SKM-1 treated with dmso at 0.1 percent for 144 hours (cell line): ENCODE measurements around the gene SLC38A1.
"Not testable (repeated sequence)": the region's sequence is repeated elsewhere in the genome, so short reads cannot be mapped to it uniquely, and the experiment has no call there.

Experiments
- DNase-seq: peaks from one replicate; lab custom pipeline; 2025; ENCODE audit not compliant: unreplicated experiment; lab: John Stamatoyannopoulos, UW

Gene SLC38A1

DNA sequence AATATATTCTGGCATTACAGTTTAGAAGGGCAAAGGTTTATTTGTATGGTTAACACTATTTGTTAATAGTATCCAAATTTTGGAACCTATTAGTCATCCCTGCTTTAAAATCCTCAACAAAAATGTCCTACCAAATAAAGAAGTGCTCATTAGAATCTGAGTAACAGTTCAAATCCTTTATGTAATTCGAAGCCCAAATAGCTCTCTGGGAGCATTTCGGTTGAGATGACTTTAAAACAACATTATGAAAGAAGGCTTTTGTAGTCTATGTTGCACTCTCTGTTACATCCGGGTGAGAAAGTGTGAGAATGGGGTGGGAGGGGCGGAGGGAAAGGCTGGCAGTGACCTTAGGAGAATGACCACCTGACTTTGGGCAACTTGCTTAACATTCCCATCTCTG lies 59.7 kb downstream of the SLC38A1 start:
- DNase-seq, result no peak

DNA sequence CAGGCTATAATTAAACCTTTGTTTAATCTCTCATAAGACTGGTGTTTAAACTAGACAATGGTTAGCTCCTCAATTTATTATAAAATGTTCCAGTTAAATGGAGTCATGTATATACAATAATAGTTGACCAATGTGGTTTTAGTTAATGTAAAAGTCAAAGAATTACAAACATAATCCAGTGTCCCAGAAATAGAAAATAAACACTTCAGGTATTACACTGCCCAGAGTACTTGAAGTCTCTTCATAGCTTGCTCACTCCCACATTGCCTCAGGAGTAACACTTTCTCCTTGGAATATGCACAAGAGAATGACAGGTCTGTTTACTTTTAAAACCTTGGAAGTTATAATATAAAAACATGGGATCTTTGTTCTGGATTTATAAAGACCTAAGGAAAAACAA lies 60.5 kb downstream of the SLC38A1 start:
- no peak for DNase-seq

DNA sequence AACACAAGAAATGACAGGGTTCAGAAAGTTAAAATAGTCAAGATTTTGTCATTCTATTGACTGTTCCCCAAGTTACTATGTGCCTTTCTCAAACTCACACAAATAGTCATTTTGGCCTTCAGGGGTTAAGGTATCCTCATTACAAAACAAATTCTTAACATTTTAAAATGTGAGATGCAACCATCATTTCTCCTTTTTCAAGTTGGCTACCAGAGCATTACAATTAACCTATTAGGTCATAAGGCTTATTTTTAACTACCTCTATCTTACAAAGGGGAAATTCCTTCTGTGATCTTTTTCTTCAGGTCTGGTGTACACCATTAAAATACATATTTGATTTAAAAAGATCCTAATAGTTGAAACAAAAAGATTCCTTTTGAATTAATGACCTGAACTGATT lies 61.2 kb downstream of the SLC38A1 start:
- no peak for DNase-seq

DNA sequence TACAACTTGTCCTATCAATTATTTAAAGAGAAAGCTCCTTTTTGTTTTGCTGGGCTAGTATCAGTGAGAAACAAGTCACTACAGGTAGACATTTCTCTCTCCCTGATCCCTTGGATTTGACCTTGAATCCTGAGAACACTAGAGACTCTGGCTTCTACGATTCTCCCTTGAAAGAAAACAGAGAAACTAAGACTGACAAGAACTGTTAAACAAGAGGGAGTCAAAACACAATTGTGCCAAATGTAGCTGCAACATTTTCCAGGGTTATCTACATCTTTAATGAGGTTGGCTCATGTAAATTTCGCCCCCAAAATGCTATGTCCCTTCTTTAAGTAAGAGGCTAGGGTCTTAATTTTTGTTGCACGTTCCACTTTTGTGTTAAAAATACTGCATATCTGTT lies 62.4 kb downstream of the SLC38A1 start:
- DNase-seq, result no peak

DNA sequence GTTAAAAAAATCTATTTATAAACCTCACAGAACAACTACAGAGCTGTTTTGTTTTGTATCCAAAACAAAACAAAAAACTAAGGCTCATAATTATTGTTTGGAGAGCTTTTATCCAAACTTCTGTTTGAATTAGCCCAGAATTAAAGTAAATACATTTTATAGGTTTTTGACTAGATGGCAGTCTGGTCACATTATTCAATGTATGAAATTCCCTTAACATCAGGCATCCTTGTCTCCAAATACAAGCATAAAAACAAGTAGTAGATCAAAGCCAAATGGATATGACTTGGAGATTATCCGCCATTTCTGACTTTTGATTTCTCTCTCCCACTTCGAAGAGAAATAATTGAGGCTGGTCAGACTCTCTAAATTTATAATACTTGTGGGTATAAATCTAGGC lies 63.5 kb downstream of the SLC38A1 start:
- no peak for DNase-seq

DNA sequence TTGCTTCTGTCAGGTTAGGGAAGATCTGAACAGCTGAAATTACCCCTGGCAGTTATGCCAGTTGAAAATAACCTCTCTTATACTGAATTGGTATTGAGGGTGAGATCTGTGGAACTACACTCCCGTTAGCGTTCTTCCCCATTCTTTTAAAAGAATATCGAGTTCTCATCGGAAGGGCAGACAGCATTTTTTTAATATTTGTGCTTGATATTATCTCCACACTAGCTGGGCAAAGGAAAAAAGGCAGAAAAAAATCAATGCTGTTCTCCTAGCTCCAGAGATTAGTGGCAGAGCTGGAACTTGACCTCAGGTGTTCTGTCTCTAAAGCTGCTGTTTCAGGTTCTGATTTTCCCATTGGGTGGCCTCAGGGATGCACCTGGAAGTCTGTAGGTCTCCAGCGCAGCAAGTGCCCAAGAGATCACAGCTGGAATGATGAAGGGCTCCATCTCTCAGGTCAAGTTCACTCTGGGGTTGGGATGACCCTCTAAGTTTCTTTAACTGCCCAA lies 67.5 kb downstream of the SLC38A1 start:
- DNase-seq, result no peak

DNA sequence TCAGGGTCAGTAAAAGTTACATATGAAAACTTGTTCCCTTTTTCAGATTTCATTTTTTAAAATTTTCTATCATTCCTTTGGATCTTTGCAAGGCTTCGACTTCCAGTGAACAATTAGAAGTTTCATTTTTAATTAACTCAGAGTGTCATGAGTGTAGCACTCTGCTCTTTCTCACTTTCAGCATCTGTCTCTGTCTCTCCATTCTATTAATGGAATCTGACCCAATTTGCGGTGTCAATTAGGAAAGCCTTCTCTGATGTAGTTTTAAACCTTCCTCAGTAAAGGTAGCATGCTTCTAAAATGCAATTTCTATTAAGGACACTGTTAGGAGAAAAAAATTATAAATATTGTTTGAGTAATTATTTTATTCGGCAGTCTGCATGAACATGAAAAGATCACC lies 68.3 kb downstream of the SLC38A1 start:
- no peak for DNase-seq

DNA sequence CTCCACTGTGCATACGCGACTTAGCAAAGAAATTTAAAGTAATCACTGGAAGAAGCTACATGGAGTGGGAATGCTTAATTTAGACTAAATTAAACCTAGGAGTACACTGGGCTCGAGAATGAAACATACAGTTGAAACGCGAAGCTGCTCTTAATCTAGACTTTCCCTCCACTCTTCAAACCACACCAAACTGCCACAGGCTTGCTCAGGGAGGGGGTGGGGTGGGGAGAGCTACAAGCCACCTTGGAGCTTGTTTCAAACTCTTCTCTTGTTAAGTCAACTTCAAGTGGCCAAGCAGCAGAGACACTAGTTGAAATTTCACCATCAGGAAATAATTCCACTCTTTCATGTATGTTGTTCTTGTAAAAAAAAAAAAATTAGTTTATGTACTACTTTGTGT lies 69.9 kb downstream of the SLC38A1 start:
- no peak for DNase-seq

DNA sequence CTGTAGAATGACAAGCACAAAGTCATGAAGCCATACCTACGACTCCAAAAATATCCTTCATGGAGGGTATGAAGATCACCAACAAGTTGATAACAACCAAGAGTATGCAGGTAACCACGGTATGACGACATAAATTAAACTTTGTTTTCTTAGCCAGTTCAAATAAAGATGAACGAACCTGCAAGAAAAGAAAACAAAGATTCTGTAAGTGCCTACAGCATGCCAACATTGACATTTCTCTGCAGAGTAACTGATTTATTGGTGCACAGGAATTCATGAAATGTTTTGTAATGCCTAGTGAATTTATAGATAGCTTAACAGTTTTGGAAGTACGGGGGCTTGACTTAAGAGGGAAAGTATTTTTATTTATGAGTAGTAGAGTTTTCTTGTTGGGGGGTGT lies 71.0 kb downstream of the SLC38A1 start:
- DNase-seq, result no peak

DNA sequence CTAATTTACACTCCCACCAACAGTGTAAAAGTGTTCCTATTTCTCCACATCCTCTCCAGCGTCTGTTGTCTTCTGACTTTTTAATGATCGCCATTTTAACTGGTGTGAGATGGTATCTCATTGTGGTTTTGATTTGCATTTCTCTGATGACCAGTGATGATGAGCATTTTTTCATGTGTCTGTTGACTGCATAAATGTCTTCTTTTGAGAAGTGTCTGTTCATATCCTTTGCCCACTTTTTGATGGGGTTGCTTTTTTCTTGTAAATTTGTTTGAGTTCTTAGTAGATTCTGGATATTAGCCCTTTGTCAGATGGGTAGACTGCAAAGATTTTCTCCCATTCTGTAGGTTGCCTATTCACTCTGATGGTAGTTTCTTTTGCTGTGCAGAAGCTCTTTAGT lies 78.3 kb downstream of the SLC38A1 start:
- not testable (repeated sequence) for DNase-seq

DNA sequence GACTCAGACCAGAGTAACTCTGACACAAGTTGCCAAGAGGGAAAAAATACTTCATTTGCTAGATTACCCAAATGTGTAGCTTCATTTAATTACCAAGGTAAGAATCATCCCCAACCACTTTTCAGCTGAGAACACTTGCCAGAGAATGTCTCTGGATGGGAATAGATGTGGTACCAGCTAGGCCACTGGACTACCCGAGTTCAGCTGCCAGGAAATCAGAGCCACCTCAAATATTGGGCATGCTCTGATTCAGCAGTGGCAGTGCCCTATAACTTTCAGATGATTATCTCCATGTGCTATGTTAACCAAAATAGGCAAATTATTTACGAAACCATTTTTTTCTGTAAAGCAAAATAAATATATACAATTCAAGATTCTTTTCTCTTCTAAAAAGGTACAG lies 80.7 kb downstream of the SLC38A1 start:
- no peak for DNase-seq

DNA sequence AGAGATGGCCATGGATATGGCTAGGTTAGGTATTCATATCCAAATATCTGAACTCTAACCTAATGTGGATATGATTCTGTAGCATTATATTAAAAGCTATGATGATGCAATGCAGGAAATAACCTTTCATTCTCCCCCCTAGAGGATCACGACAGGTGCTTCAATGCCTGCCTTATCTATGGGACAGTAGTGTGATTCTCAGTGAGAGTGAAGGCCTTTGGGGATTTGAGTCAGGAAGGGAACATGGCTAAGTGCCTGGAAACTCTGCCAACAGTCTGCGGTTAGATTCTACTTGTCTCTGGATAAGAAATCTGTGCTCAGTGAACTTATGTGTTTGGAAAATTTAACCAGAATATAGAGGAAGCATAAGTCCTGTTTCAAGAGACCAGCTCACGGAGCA lies 81.8 kb downstream of the SLC38A1 start:
- no peak for DNase-seq

DNA sequence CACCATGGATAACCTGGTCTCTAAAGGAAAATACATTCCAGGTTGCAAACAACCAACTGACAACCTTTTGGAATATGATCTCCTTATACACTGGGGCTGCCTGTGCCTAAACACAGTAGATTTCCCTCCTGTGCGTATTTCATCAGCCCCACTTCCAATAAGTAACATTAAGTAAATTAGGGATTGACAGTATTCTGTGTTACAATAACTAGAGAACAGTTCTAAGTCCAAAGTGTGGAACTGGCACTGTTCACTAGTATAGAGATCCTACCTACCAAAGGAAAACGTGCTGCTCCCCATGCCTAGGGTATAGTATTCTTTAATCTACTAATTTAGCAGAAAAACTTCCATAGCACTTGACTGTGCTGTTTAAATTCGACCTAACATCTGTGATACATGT lies 82.8 kb downstream of the SLC38A1 start:
- DNase-seq, result no peak

DNA sequence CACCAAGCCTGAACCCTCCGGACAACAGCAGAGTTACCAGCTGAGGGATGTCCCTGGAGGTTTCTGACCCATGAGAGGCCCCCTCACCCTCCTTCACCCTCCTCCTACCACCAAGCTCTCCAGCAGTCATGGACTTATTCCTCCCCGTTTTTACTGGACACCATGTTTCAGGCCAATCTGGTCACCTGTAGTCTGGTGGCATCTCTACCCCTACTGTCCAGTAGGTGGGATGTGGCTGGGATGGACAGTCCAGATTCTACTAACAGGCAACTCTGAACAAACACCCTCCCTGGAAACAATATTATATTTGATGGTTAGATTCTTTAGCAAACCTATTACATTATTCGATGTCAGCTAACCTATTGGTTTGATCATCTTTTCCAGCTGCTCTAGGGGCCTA lies 83.2 kb downstream of the SLC38A1 start:
- no peak for DNase-seq

DNA sequence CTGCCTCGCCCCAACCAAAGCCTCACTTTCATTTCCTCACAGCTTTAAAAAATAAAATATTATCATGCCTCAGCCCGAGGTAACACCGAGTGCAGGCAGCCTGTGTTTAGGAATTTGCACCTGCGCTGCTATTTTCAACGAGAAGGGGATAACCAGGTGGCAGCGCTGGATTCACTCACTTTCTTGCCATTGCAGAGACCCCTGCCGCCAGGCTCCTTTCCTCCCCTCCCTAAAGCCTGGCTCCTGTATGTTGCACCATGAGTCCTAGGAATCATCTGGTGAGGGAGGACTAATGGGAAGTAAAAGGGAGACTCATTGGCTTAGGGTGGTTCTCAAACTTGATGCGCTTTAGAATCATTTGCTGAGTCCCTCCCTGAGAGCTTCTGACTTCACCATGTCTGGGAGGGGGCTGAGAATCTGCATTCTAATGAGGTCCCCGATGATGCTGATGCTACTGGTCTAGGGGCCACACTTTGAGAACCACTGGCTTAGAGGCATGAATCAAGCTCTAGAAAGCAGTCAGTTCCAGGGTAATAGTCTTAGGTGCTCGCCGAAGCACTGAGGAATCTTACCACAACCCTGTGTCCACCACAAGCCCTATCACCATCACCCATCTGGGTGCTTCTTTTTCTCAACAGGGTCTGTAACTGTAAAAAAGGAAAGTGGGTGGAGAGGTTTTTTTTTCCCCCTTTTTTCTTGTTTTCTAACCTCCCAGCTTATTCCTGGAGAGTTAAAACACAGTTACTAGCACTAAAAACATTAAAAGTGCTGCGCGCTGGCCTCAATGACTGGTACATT lies 83.8 kb downstream of the SLC38A1 start:
- no peak for DNase-seq

DNA sequence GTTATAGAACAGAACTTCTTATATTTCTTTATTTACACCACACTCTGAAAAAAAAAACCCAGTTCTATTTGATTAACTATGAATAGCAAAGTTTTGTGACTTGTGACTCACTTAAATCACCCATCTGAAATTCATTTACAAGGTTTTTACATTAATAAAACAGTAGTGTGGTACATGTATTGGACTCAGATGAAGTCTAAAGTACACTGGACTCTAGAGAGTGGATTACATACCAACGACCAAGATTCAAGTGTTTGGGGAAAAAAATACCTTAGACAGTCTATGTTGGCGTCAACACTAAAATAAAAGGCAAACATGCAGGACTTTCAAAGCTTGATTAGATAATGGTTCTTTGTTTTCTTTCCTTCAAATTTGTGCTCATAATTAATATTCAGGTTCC lies 85.7 kb downstream of the SLC38A1 start:
- no peak for DNase-seq

DNA sequence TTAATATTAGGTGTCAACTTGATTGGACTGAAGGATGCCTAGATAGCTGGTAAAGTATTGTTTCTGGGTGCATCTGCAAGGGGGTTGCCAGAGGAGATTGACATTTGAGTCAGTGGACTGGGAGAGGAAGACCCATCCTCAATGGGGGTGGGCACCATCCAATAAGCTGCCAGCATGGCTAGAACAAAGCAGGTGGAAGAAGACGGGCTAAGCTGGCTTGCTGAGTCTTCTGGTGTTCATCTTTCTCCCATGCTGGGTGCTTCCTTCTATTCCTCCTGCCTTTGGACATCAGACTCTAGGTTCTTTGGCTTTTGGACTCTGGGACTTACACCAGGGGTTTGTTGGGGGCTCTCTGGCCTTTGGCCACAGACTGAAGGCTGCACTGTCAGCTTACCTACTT lies 87.4 kb downstream of the SLC38A1 start:
- no peak for DNase-seq

DNA sequence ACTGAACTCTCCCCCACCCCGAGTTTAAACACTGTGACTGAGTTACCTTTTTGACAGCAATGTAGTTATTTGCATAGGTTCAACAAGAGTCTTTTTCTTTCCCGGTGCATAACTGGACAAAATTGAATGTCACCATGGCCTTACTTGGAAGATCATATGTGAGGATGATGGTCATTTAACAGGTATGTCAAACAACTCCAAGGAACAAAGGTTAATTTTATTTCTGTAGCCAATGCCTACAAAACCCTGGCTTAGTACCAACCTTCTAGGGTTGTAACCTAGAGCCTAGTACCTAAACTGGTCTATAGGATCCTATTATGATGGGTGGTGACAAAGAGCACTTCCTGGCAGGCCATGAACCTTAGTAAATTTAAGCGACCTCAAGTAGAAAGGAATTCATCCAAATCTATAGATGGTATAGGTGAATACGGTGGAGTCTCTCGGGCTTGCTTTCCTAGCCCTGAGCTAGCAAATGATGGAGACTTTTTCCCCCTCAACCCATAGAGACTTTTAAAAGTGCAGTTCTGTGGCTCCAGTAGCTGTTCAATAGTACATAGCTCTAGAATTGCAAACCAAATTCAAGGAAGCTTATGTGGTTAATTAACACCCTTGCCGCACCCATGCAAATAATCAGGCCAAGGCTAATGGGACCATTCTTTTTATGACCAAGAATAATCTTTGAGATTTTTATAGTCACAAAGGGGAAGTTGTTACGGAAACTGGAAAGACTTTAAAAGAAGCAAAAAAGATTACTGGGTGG lies 89.0 kb downstream of the SLC38A1 start:
- DNase-seq, result no peak

DNA sequence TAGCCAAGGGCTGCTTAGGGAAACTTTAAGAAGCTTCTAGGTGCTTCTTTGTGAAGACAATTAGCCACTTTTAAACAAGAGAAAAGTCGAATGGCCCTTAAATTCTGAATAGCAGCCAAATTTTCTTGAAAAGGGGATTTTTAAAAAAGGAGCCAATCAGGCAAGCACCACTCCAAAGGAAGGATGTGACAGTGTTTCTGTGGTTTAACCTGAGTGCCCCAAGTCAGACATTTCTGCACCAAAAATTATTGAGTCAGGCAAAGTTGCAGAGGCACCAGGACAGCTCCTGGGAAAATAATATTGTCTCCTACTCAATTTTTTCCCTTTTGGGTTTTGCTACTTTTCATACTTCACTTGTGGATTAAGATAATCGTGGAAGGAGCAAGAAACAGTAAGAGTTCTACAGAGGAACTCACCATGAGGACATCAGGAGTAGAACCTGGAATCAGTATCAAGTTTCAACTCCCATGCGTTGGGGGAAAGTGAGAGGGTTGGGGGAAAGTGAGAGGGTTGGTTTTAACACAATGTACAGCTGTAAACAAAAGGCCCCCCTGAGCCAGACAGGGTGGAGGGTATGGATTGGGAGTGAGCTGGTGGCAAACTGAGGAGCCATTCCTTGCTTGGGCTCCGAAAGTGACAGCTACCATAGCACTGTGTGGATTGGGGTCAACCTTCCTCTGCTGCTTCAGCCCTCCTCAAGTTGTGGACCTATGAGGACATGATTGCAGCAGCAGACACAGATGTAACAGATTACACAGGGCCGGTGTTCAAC lies 90.8 kb downstream of the SLC38A1 start:
- no peak for DNase-seq

DNA sequence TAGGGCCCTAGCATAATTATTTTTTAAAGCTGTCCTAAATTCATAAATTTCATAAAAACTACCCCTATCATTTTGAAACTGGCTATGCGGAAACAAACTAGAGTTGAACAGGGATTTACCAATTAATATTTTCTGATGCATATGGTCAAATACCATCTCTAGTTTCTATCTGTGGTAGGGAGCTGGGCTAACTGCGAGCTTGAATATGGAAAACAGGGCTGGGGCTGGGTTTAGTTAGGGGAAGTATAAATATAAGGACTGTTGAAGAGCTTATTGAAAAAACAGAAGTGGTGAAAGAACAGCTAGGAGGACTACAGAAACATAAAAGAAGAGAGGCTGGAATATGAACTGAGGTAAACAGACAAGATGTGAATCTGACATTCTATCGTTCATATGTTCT lies 91.8 kb downstream of the SLC38A1 start:
- peak; percentile 22 for DNase-seq

DNA sequence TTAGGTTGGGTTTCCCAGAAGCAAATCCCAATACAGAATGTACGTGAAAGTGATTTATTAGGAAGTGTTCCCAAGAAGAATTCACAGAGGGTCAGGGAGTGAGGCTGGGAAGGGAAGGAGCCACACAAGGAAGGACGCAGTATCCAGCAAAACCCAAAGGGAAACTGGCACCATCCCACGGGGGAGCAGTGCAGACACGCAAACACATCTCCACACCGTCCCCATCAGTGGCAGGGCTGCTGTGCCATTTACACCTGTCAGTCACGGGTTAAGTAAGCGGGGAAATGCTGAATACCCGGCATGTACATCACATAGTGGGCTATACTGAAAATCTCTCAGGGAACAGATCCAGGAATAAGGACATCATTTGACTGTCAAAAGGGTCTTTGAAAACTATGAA lies 93.9 kb downstream of the SLC38A1 start:
- no peak for DNase-seq
